ENCODE measurements around the gene POLR3H. TPM values are rescaled to one million over a fixed set of nuclear protein-coding genes. Genes with fewer than 3 reads are reported as not detected.

The POLR3H gene
- total and polyA plus RNA-seq, 4 experiments from 2014 or later: 20.7 to 43.7 (median 32.7) TPM

- CTCF ChIA-PET (ENCODE audit: partially characterized antibody): interaction anchor here (0.6 to 2.9 kb wide), 4 partner anchors 24 to 97 kb away, joined by 3 to 31 read pairs (median 3); partner anchors contain the start of gene POLR3H
- Histone ChIP-seq H3K4me1 (ENCODE audit: insufficient read depth, low read length) (no peaks in the 10 kb centered on the region), H3K27me3 (ENCODE audit: insufficient read depth, low read length) (no peaks in the 10 kb centered on the region), H3K36me3 (ENCODE audit: insufficient read depth, low read length) (peaks cover 28% of the 10 kb centered on the region), H3K9me3 (ENCODE audit: control insufficient read depth in 1 of 2, low read length in 2 of 2) (no peaks in the 10 kb centered on the region), H3K4me3 (ENCODE audit: low read length in 2 of 2) (no peak overlapping the region), H3K27ac (ENCODE audit: low read depth, low read length) (no peak overlapping the region)
- no peak overlapping the region for H3K4me3 Mint-ChIP-seq
- POLR2A ChIA-PET (ENCODE audit: partially characterized antibody): interaction anchor here (1.2 kb wide), 1 partner anchor 32 kb away, joined by 5 read pairs; the partner anchor contains the start of genes ACO2 and PHF5A
- H3K27ac Mint-ChIP-seq: peak overlapping the region in 1 of 7 donors; percentile 23
- H3K9me3 Mint-ChIP-seq: no peaks in the 10 kb centered on the region
- H3K27me3 Mint-ChIP-seq: no peaks in the 10 kb centered on the region
- DNase-seq: no peak
- intact Hi-C loops (cut with micrococcal nuclease): no loop called here
- peaks cover 0 to 4% (median 0%) of the 10 kb centered on the region in 4 donors for H3K4me1 Mint-ChIP-seq
- H3K36me3 Mint-ChIP-seq: peaks cover 18 to 40% of the 10 kb centered on the region in 2 donors
Measured at GRCh38 chr22:41500303-41500702, 44.0 kb downstream of the POLR3H start.

GRCh38 chr22:41499624-41500280 lies 44.5 kb downstream of the POLR3H start:
- H3K4me1 ChIP-seq (ENCODE audit: insufficient read depth, low read length): no peaks in the 10 kb centered on the region
- Mint-ChIP-seq H3K4me1 (peaks cover 0 to 2% (median 0%) of the 10 kb centered on the region in 4 donors), H3K4me3 (no peak overlapping the region), H3K27ac (peak overlapping the region in 1 of 7 donors; percentile 79), H3K27me3 (no peaks in the 10 kb centered on the region), H3K36me3 (peaks cover 18 to 38% of the 10 kb centered on the region in 2 donors), H3K9me3 (no peaks in the 10 kb centered on the region)
- H3K4me3 ChIP-seq (ENCODE audit: low read length in 2 of 2): no peak overlapping the region
- ChIA-PET CTCF (ENCODE audit: partially characterized antibody) (interaction anchor here (0.6 to 2.9 kb wide), 8 partner anchors 18 to 98 kb away, joined by 3 to 31 read pairs (median 3); partner anchors contain the start of gene POLR3H), POLR2A (ENCODE audit: partially characterized antibody) (interaction anchor here (1.2 kb wide), 1 partner anchor 31 kb away, joined by 5 read pairs; the partner anchor contains the start of genes ACO2 and PHF5A)
- no peak for DNase-seq
- no peak overlapping the region for H3K27ac ChIP-seq (ENCODE audit: low read depth, low read length)
- no peaks in the 10 kb centered on the region for H3K9me3 ChIP-seq (ENCODE audit: control insufficient read depth in 1 of 2, low read length in 2 of 2)
- H3K27me3 ChIP-seq (ENCODE audit: insufficient read depth, low read length): no peaks in the 10 kb centered on the region
- H3K36me3 ChIP-seq (ENCODE audit: insufficient read depth, low read length): peaks cover 28% of the 10 kb centered on the region
- intact Hi-C loops (cut with micrococcal nuclease): no loop called here

GRCh38 chr22:41498303-41498835 lies 45.9 kb downstream of the POLR3H start:
- no peak overlapping the region for H3K4me3 Mint-ChIP-seq
- Histone ChIP-seq H3K9me3 (ENCODE audit: control insufficient read depth in 1 of 2, low read length in 2 of 2) (no peaks in the 10 kb centered on the region), H3K4me1 (ENCODE audit: insufficient read depth, low read length) (no peaks in the 10 kb centered on the region), H3K27ac (ENCODE audit: low read depth, low read length) (no peak overlapping the region), H3K27me3 (ENCODE audit: insufficient read depth, low read length) (no peaks in the 10 kb centered on the region), H3K36me3 (ENCODE audit: insufficient read depth, low read length) (peaks cover 28% of the 10 kb centered on the region), H3K4me3 (ENCODE audit: low read length in 2 of 2) (no peak overlapping the region)
- peak overlapping the region in 1 of 7 donors; percentile 35 for H3K27ac Mint-ChIP-seq
- peaks cover 0 to 3% (median 1%) of the 10 kb centered on the region in 4 donors for H3K4me1 Mint-ChIP-seq
- CTCF ChIA-PET (ENCODE audit: partially characterized antibody): interaction anchor here (0.7 to 1.4 kb wide), 4 partner anchors 10 to 97 kb away, joined by 3 to 9 read pairs (median 4); no protein-coding TSS in a partner anchor
- POLR2A ChIA-PET (ENCODE audit: partially characterized antibody): no interaction called here
- peaks cover 14 to 33% of the 10 kb centered on the region in 2 donors for H3K36me3 Mint-ChIP-seq
- no peaks in the 10 kb centered on the region for H3K27me3 Mint-ChIP-seq
- intact Hi-C loops (cut with micrococcal nuclease): no loop called here
- no peaks in the 10 kb centered on the region for H3K9me3 Mint-ChIP-seq
- DNase-seq: no peak

- intact Hi-C loops (cut with micrococcal nuclease): no loop called here
- no peaks in the 10 kb centered on the region for H3K9me3 ChIP-seq (ENCODE audit: control insufficient read depth in 1 of 2, low read length in 2 of 2)
- no peaks in the 10 kb centered on the region for H3K27me3 ChIP-seq (ENCODE audit: insufficient read depth, low read length)
- peaks cover 3% of the 10 kb centered on the region for H3K36me3 ChIP-seq (ENCODE audit: insufficient read depth, low read length)
- peak overlapping the region in 4 of 7 donors; percentile 35 to 84 (median 52) for H3K27ac Mint-ChIP-seq
- POLR2A ChIA-PET (ENCODE audit: partially characterized antibody): no interaction called here
- H3K27me3 Mint-ChIP-seq: no peaks in the 10 kb centered on the region
- no peak overlapping the region for H3K4me3 Mint-ChIP-seq
- H3K36me3 Mint-ChIP-seq: peaks cover 0 to 8% of the 10 kb centered on the region in 2 donors
- no peak for DNase-seq
- no peaks in the 10 kb centered on the region for H3K9me3 Mint-ChIP-seq
- H3K4me1 Mint-ChIP-seq: peaks cover 16 to 35% (median 24%) of the 10 kb centered on the region in 4 donors
- CTCF ChIA-PET (ENCODE audit: partially characterized antibody): interaction anchor here (0.8 kb wide), 1 partner anchor 87 kb away, joined by 3 read pairs; no protein-coding TSS in a partner anchor
- H3K4me3 ChIP-seq (ENCODE audit: low read length in 2 of 2): no peak overlapping the region
- H3K4me1 ChIP-seq (ENCODE audit: insufficient read depth, low read length): no peaks in the 10 kb centered on the region
- H3K27ac ChIP-seq (ENCODE audit: low read depth, low read length): no peak overlapping the region
Measured at GRCh38 chr22:41491374-41492100, 52.7 kb downstream of the POLR3H start.

- ChIA-PET CTCF (ENCODE audit: partially characterized antibody) (interaction anchor here (0.9 kb wide), 1 partner anchor 85 kb away, joined by 7 read pairs; no protein-coding TSS in a partner anchor), POLR2A (ENCODE audit: partially characterized antibody) (interaction anchor here (0.6 to 0.8 kb wide), 2 partner anchors 13 to 42 kb away, joined by 3 read pairs; no protein-coding TSS in a partner anchor)
- Histone ChIP-seq H3K4me1 (ENCODE audit: insufficient read depth, low read length) (peaks cover 5% of the 10 kb centered on the region), H3K9me3 (ENCODE audit: control insufficient read depth in 1 of 2, low read length in 2 of 2) (no peaks in the 10 kb centered on the region), H3K27me3 (ENCODE audit: insufficient read depth, low read length) (no peaks in the 10 kb centered on the region), H3K27ac (ENCODE audit: low read depth, low read length) (no peak overlapping the region), H3K36me3 (ENCODE audit: insufficient read depth, low read length) (no peaks in the 10 kb centered on the region), H3K4me3 (ENCODE audit: low read length in 2 of 2) (no peak overlapping the region)
- Mint-ChIP-seq H3K9me3 (no peaks in the 10 kb centered on the region), H3K27ac (peak overlapping the region in 3 of 7 donors; percentile 17 to 84 (median 22)), H3K4me1 (peaks cover 23 to 48% (median 34%) of the 10 kb centered on the region in 4 donors), H3K27me3 (no peaks in the 10 kb centered on the region), H3K4me3 (no peak overlapping the region), H3K36me3 (peaks cover 0 to 4% of the 10 kb centered on the region in 2 donors)
- no peak for DNase-seq
- intact Hi-C loops (cut with micrococcal nuclease): no loop called here
Measured at GRCh38 chr22:41488596-41489385, 55.5 kb downstream of the POLR3H start.

GRCh38 chr22:41488076-41488475 lies 56.2 kb downstream of the POLR3H start:
- Mint-ChIP-seq H3K27ac (no peak overlapping the region), H3K9me3 (no peaks in the 10 kb centered on the region), H3K27me3 (no peaks in the 10 kb centered on the region), H3K4me3 (peak overlapping the region in 1 of 8 donors; percentile 6), H3K36me3 (peaks cover 0 to 4% of the 10 kb centered on the region in 2 donors), H3K4me1 (peaks cover 24 to 51% (median 35%) of the 10 kb centered on the region in 4 donors)
- Histone ChIP-seq H3K4me3 (ENCODE audit: low read length in 2 of 2) (no peak overlapping the region), H3K36me3 (ENCODE audit: insufficient read depth, low read length) (no peaks in the 10 kb centered on the region), H3K27ac (ENCODE audit: low read depth, low read length) (no peak overlapping the region), H3K4me1 (ENCODE audit: insufficient read depth, low read length) (peaks cover 5% of the 10 kb centered on the region), H3K27me3 (ENCODE audit: insufficient read depth, low read length) (no peaks in the 10 kb centered on the region), H3K9me3 (ENCODE audit: control insufficient read depth in 1 of 2, low read length in 2 of 2) (no peaks in the 10 kb centered on the region)
- no peak for DNase-seq
- intact Hi-C loops (cut with micrococcal nuclease): no loop called here
- ChIA-PET POLR2A (ENCODE audit: partially characterized antibody) (interaction anchor here (0.8 kb wide), 1 partner anchor 13 kb away, joined by 3 read pairs; no protein-coding TSS in a partner anchor), CTCF (ENCODE audit: partially characterized antibody) (interaction anchor here (0.9 kb wide), 1 partner anchor 84 kb away, joined by 7 read pairs; no protein-coding TSS in a partner anchor)

Data from CD4-positive, alpha-beta memory T cell (primary cell).